ENCODE data around the gene NFYC.

The NFYC gene

GRCh38 chr1:40794974-40795715 is 103.6 kb downstream of the NFYC start:
- DNase-seq (ENCODE audit: low read depth in 3 of 3, low spot score in 1 of 3): no peak

- DNase-seq (ENCODE audit: low read depth in 3 of 3, low spot score in 1 of 3): no peak
These were observed 104.5 kb downstream of the NFYC start for GRCh38 chr1:40795811-40796586.

- no peak for DNase-seq (ENCODE audit: low read depth in 3 of 3, low spot score in 1 of 3)
These were observed 105.6 kb downstream of the NFYC start for GRCh38 chr1:40796939-40797667.

GRCh38 chr1:40797668-40798010 is 106.1 kb downstream of the NFYC start:
- DNase-seq (ENCODE audit: low read depth in 3 of 3, low spot score in 1 of 3): no peak

GRCh38 chr1:40798366-40799281 is 107.1 kb downstream of the NFYC start:
- no peak for DNase-seq (ENCODE audit: low read depth in 3 of 3, low spot score in 1 of 3)

GRCh38 chr1:40799351-40799867 is 107.9 kb downstream of the NFYC start:
- no peak for DNase-seq (ENCODE audit: low read depth in 3 of 3, low spot score in 1 of 3)

GRCh38 chr1:40801742-40802077 is 110.2 kb downstream of the NFYC start:
- no peak for DNase-seq (ENCODE audit: low read depth in 3 of 3, low spot score in 1 of 3)

- DNase-seq (ENCODE audit: low read depth in 3 of 3, low spot score in 1 of 3): peak; percentile 72 to 75 (median 73)
These were observed 110.7 kb downstream of the NFYC start for GRCh38 chr1:40802078-40802741.

GRCh38 chr1:40802742-40803113 is 111.2 kb downstream of the NFYC start:
- no peak for DNase-seq (ENCODE audit: low read depth in 3 of 3, low spot score in 1 of 3)

- DNase-seq (ENCODE audit: low read depth in 3 of 3, low spot score in 1 of 3): no peak
These were observed 111.9 kb downstream of the NFYC start for GRCh38 chr1:40803447-40803846.

GRCh38 chr1:40803902-40804301 is 112.4 kb downstream of the NFYC start:
- no peak for DNase-seq (ENCODE audit: low read depth in 3 of 3, low spot score in 1 of 3)

GRCh38 chr1:40806240-40806639 is 114.7 kb downstream of the NFYC start:
- DNase-seq (ENCODE audit: low read depth in 3 of 3, low spot score in 1 of 3): no peak

- DNase-seq (ENCODE audit: low read depth in 3 of 3, low spot score in 1 of 3): no peak
These were observed 115.5 kb downstream of the NFYC start for GRCh38 chr1:40806731-40807695.

GRCh38 chr1:40808002-40808401 is 116.5 kb downstream of the NFYC start:
- DNase-seq (ENCODE audit: low read depth in 3 of 3, low spot score in 1 of 3): no peak

GRCh38 chr1:40808444-40808843 is 116.9 kb downstream of the NFYC start:
- no peak for DNase-seq (ENCODE audit: low read depth in 3 of 3, low spot score in 1 of 3)

- DNase-seq (ENCODE audit: low read depth in 3 of 3, low spot score in 1 of 3): no peak
These were observed 117.4 kb downstream of the NFYC start for GRCh38 chr1:40808909-40809308.

GRCh38 chr1:40810927-40811326 is 119.4 kb downstream of the NFYC start:
- DNase-seq (ENCODE audit: low read depth in 3 of 3, low spot score in 1 of 3): no peak

GRCh38 chr1:40815420-40815819 is 123.9 kb downstream of the NFYC start:
- DNase-seq (ENCODE audit: low read depth in 3 of 3, low spot score in 1 of 3): no peak

- no peak for DNase-seq (ENCODE audit: low read depth in 3 of 3, low spot score in 1 of 3)
These were observed 126.3 kb downstream of the NFYC start for GRCh38 chr1:40817791-40818263.

Data from stimulated activated CD4-positive, alpha-beta T cell treated with anti-CD3 and anti-CD28 coated beads, TNF-alpha, amount 100 ng/mL, for 1 hour (primary cell).